NCI-H226 (cell line): ENCODE data around the gene RIMBP2.

ENCODE experiments used
- DNase-seq: peaks from one replicate; pipeline ENCODE4 v3.0.0-alpha.2; 2015

RIMBP2 gene

DNA sequence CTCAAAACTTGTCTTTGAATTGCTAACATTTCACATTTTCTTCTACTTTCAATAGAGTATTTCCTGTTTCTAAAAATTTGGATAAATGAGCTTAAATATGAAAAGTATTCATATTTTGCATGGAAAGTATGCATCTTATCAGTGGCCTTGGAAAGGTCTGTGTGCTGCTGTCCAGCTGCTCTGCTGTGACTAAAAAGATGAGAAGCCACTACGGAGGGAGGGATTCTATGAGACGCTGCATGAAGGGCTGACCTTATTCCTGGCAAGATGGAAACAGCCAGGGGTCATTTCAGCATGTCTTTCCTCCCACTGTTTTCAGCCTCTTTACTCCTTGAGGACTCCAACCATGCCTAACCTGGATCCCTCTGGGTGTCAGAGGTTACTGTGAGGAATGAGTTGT lies 365.4 kb downstream of the RIMBP2 start:
- no peak for DNase-seq

DNA sequence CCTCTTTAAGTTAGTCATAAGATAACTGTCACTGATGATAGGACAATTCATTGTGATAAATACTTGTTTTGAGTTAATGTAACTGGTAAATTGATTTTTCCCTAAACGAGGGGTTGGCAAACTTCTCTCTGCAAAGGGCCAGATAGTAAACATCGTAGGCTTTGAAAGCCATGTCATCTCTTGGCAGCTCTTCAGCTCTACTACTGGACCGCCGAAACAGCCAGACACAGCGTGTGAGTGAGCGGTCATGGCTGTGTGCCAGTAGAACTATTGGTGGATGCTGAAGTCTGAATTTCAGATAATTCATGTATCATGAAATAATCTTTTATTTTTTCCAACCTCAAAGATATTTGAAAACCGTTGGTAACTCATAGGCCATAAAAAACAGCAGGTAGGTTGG lies 368.5 kb downstream of the RIMBP2 start:
- no peak for DNase-seq
